Stimulated activated CD8-positive, alpha-beta memory T cell treated with anti-CD3 and anti-CD28 coated beads, Interleukin-7, amount 100 ng/mL, for 4 hours (primary cell): Measurements from ENCODE around the gene TPP2.

Experiments used
- DNase-seq, 2 donors: peaks; one replicate each; pipeline ENCODE4 v3.0.0-alpha.2; 2020; ENCODE audit warnings: low read depth in 2 of 2

TPP2 gene

GRCh38 chr13:102694937-102695336 is 98.2 kb downstream of the TPP2 start, which contains the start of gene METTL21C:
METTL21C (minus strand) TSS chr13:102695044; CDS start chr13:102694498, 546 bp downstream.
- DNase-seq, result no peak

- no peak for DNase-seq
These were observed 99.7 kb downstream of the TPP2 start for GRCh38 chr13:102696465-102696864.

- DNase-seq, result no peak
These were observed 100.5 kb downstream of the TPP2 start for GRCh38 chr13:102697264-102697663.

GRCh38 chr13:102697929-102698648 is 101.3 kb downstream of the TPP2 start:
- no peak for DNase-seq

GRCh38 chr13:102698649-102698980 is 101.8 kb downstream of the TPP2 start:
- DNase-seq, result no peak

GRCh38 chr13:102699504-102699903 is 102.7 kb downstream of the TPP2 start:
- no peak for DNase-seq

GRCh38 chr13:102700088-102701031 is 103.6 kb downstream of the TPP2 start:
- DNase-seq, result no peak

GRCh38 chr13:102701331-102701730 is 104.5 kb downstream of the TPP2 start:
- no peak for DNase-seq

GRCh38 chr13:102702965-102703725 is 106.4 kb downstream of the TPP2 start:
- no peak for DNase-seq

GRCh38 chr13:102703726-102704035 is 106.9 kb downstream of the TPP2 start:
- DNase-seq, result no peak

- DNase-seq, result no peak
These were observed 107.7 kb downstream of the TPP2 start for GRCh38 chr13:102704238-102705058.

- no peak for DNase-seq
These were observed 110.7 kb downstream of the TPP2 start for GRCh38 chr13:102707467-102707866.

- DNase-seq, result no peak
These were observed 111.4 kb downstream of the TPP2 start for GRCh38 chr13:102708211-102708610.

- no peak for DNase-seq
These were observed 112.2 kb downstream of the TPP2 start for GRCh38 chr13:102708991-102709390.

- DNase-seq, result no peak
These were observed 112.8 kb downstream of the TPP2 start for GRCh38 chr13:102709536-102709935.

- no peak for DNase-seq
These were observed 113.5 kb downstream of the TPP2 start for GRCh38 chr13:102710261-102710679.

GRCh38 chr13:102715447-102715846 is 118.7 kb downstream of the TPP2 start:
- no peak for DNase-seq

- no peak for DNase-seq
These were observed 122.0 kb downstream of the TPP2 start for GRCh38 chr13:102718746-102719145.

- no peak for DNase-seq
These were observed 125.0 kb downstream of the TPP2 start for GRCh38 chr13:102721800-102722231.

GRCh38 chr13:102724923-102725322 is 128.1 kb downstream of the TPP2 start:
- no peak for DNase-seq

GRCh38 chr13:102726430-102726829 is 129.6 kb downstream of the TPP2 start:
- DNase-seq, result no peak
